PC-3 (cell line): ENCODE results near the gene HOGA1.

ENCODE experiments used
- CTCF ChIP-seq: fragments of 300-600 bp; sonication (generic); conservative IDR thresholded peaks from 2 replicates; pipeline ENCODE4 v1.5.1; 2017; ENCODE audit warnings: antibody characterized with exemption, low read depth, mild to moderate bottlenecking, low read length
- EZH2 ChIP-seq: fragments of 300-600 bp; sonication (generic); IDR thresholded peaks from one replicate; pipeline ENCODE4 v1.6.1; 2017; ENCODE audit warnings: antibody characterized with exemption, mild to moderate bottlenecking, low read length; ENCODE audit not compliant: unreplicated experiment

- no peak for TF ChIP-seq CTCF
- TF ChIP-seq EZH2 = no peak
These were observed 11.2 kb upstream of the HOGA1 start for GRCh38 chr10:97573021-97573420.
